HG03565 (cell line): ENCODE results near the gene SPTLC2.

Experiments used
- ATAC-seq: cut with Tn5 transposase; IDR thresholded peaks from one replicate; pipeline ENCODE4 v1.9.1; 2021; ENCODE audit warnings: mild to moderate bottlenecking, moderate library complexity; ENCODE audit not compliant: unreplicated experiment

Gene SPTLC2

GRCh38 chr14:77623201-77623600 is 6.8 kb upstream of the SPTLC2 start:
- no peak for ATAC-seq

- ATAC-seq: no peak
Measured at GRCh38 chr14:77622366-77622961, 6.0 kb upstream of the SPTLC2 start.

GRCh38 chr14:77620222-77620870 is 3.9 kb upstream of the SPTLC2 start:
- ATAC-seq: no peak

- ATAC-seq: no peak
Measured at GRCh38 chr14:77618381-77618970, 2.0 kb upstream of the SPTLC2 start.

- no peak for ATAC-seq
Measured at GRCh38 chr14:77616133-77616453, 344 bp downstream of the SPTLC2 start.

GRCh38 chr14:77615361-77616132 is 890 bp downstream of the SPTLC2 start:
- ATAC-seq: no peak

GRCh38 chr14:77613201-77613600 is 3.2 kb downstream of the SPTLC2 start:
- ATAC-seq: no peak

GRCh38 chr14:77612011-77612620 is 4.3 kb downstream of the SPTLC2 start:
- ATAC-seq: no peak

- ATAC-seq: no peak
Measured at GRCh38 chr14:77610553-77610952, 5.9 kb downstream of the SPTLC2 start.

GRCh38 chr14:77609922-77610321 is 6.5 kb downstream of the SPTLC2 start:
- no peak for ATAC-seq

GRCh38 chr14:77607741-77608302 is 8.6 kb downstream of the SPTLC2 start:
- peak; percentile 35 for ATAC-seq

- no peak for ATAC-seq
Measured at GRCh38 chr14:77605392-77605972, 11.0 kb downstream of the SPTLC2 start.

GRCh38 chr14:77603654-77604255 is 12.7 kb downstream of the SPTLC2 start:
- ATAC-seq: no peak

GRCh38 chr14:77603031-77603430 is 13.4 kb downstream of the SPTLC2 start:
- no peak for ATAC-seq

GRCh38 chr14:77601846-77602619 is 14.4 kb downstream of the SPTLC2 start:
- ATAC-seq: no peak

- ATAC-seq: no peak
Measured at GRCh38 chr14:77599889-77600288, 16.5 kb downstream of the SPTLC2 start.

GRCh38 chr14:77598366-77599070 is 17.9 kb downstream of the SPTLC2 start:
- ATAC-seq: no peak

GRCh38 chr14:77593501-77593961 is 22.9 kb downstream of the SPTLC2 start:
- peak; percentile 77 for ATAC-seq
